PC-3 (cell line): ENCODE data around the gene IKBIP. TPM values are rescaled to one million over a fixed set of nuclear protein-coding genes. Genes with fewer than 3 reads are reported as not detected.

Experiments used
- ATAC-seq: fragments of 200-7000 bp; cut with Tn5 transposase; 2 replicates; pipeline ENCODE4 v1.9.1; 2020; ENCODE audit warnings: mild to moderate bottlenecking, moderate library complexity
- BruUV-seq: library from RNA; stranded (reverse); fragments of 400-500 nt; replicated peaks from 2 replicates; lab custom pipeline; 2021; lab: Mats Ljungman, UMichigan
- CTCF ChIA-PET: fragments of 300-600 bp; sonication (Branson Sonifier 250); formaldehyde crosslinking; loops from one replicate; lab custom pipeline; 2022; ENCODE audit warnings: antibody characterized with exemption; lab: Charles Lee
- POLR2A ChIA-PET: fragments of 300-600 bp; sonication (Branson Sonifier 250); formaldehyde crosslinking; loops from one replicate; lab custom pipeline; 2022; ENCODE audit warnings: antibody characterized with exemption; ENCODE audit not compliant: unreplicated experiment; lab: Charles Lee
- DNase-seq: peaks from one replicate; pipeline ENCODE4 v3.0.0-alpha.2; 2015
- H2AFZ ChIP-seq: fragments of 300-600 bp; sonication (generic); 2 replicates; pipeline ENCODE4 v1.6.0; 2016; ENCODE audit warnings: antibody characterized with exemption, low read length
- H3F3A ChIP-seq: fragments of 300-600 bp; sonication (generic); one replicate; pipeline ENCODE4 v1.6.0; 2017; ENCODE audit warnings: antibody characterized with exemption, low read length, control low read depth, mild to moderate bottlenecking; ENCODE audit not compliant: unreplicated experiment
- H3K27ac ChIP-seq: fragments of 300-600 bp; sonication (generic); 2 replicates; pipeline ENCODE4 v1.5.1; 2016; ENCODE audit warnings: mild to moderate bottlenecking, low read length
- H3K27me3 ChIP-seq: fragments of 300-600 bp; sonication (generic); 2 replicates; pipeline ENCODE4 v1.6.1; 2016; ENCODE audit warnings: low read length, mixed read lengths
- H3K36me3 ChIP-seq: fragments of 300-600 bp; sonication (generic); 2 replicates; pipeline ENCODE4 v1.6.1; 2016; ENCODE audit warnings: low read depth, mixed run types, low read length, mixed read lengths
- H3K4me1 ChIP-seq: fragments of 300-600 bp; sonication (generic); 2 replicates; pipeline ENCODE4 v1.5.1; 2016; ENCODE audit warnings: low read length; ENCODE audit not compliant: insufficient read depth
- H3K4me2 ChIP-seq: fragments of 300-600 bp; sonication (generic); 2 replicates; pipeline ENCODE4 v1.6.0; 2016; ENCODE audit warnings: low read length
- H3K4me3 ChIP-seq: fragments of 300-600 bp; sonication (generic); 2 replicates; pipeline ENCODE4 v1.5.1; 2016; ENCODE audit warnings: mild to moderate bottlenecking, low read length, mixed read lengths
- H3K79me2 ChIP-seq: fragments of 300-600 bp; sonication (generic); 2 replicates; pipeline ENCODE4 v1.6.1; 2017; ENCODE audit warnings: low read length, mixed read lengths
- H3K9ac ChIP-seq: fragments of 300-600 bp; sonication (generic); 2 replicates; pipeline ENCODE4 v1.6.0; 2016; ENCODE audit warnings: mild to moderate bottlenecking, low read length
- H3K9me2 ChIP-seq: fragments of 300-600 bp; sonication (generic); replicated peaks from 2 replicates; pipeline ENCODE4 v1.6.1; 2016; ENCODE audit warnings: mixed run types, low read length, mixed read lengths
- H3K9me3 ChIP-seq: fragments of 300-600 bp; sonication (generic); 2 replicates; pipeline ENCODE4 v1.6.1; 2016; ENCODE audit warnings: low read length, mixed read lengths
- H4K20me1 ChIP-seq: fragments of 300-600 bp; sonication (generic); 2 replicates; pipeline ENCODE4 v1.6.1; 2016; ENCODE audit warnings: low read length, mixed read lengths
- EZH2 ChIP-seq: fragments of 300-600 bp; sonication (generic); IDR thresholded peaks from one replicate; pipeline ENCODE4 v1.6.1; 2017; ENCODE audit warnings: antibody characterized with exemption, mild to moderate bottlenecking, low read length; ENCODE audit not compliant: unreplicated experiment
- EZH2phosphoT487 ChIP-seq: fragments of 300-600 bp; sonication (generic); IDR thresholded peaks from 2 replicates; pipeline ENCODE4 v1.6.1; 2018; ENCODE audit warnings: mild to moderate bottlenecking, antibody characterized with exemption, low read length, borderline replicate concordance
- intact Hi-C: fragments of 100-400 bp; cut with micrococcal nuclease; formaldehyde crosslinking; loops from 2 replicates; pipeline ENCODE4 v1.9.0; 2023
- total RNA-seq: library from RNA; depleted of rRNA; stranded (reverse); fragments of >200 nt; gene quantifications from 2 replicates; pipeline ENCODE4 v1.2.3, GENCODE V29; 2014
- TF ChIP-seq, protein P1 (sequence below): fragments of 300-600 bp; sonication (generic); conservative IDR thresholded peaks from 2 replicates; pipeline ENCODE4 v1.5.1; 2017; ENCODE audit warnings: antibody characterized with exemption, low read depth, mild to moderate bottlenecking, low read length

IKBIP gene
- total RNA-seq, 1 experiment from 2014 or later = 11.1 TPM

DNA sequence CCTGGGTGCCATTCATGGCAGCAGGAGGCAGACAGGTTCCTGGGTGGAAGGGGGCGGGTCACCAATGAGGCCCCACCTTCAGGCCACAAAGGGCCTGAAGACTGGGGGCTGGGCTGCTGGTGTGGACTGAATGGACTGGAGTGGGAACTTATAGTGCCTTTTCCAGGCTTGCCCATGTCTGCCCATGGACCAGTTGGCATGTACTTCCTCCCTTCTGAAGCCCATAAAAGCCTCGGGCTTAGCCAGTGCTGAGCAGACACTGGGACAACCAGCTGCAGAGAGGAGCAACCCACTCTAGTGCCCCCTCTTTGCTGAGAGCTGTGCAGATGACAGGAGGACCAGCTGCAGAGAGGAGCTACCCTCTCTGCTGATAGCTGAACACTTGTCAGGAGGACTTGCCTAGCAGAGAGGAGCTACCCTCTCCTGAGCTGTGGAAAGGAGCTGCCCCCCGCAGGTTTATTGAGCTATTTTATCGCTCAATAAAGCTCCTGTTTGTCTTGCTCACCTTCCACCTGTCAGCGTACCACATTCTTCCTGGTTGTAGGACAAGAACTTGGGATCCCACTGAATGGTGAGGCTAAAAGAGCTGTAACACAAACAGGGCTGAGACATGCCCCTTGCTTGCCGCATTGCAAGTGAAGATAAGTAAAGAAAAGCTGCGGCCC is 34.5 kb upstream of the IKBIP start:
- Histone ChIP-seq H3K9me2 (no peaks in the 10 kb centered on the region), H3K4me1 (no peaks in the 10 kb centered on the region), H3F3A (no peaks in the 10 kb centered on the region), H2AFZ (no peak overlapping the region), H3K4me3 (no peak overlapping the region), H3K27ac (no peak overlapping the region), H3K36me3 (no peaks in the 10 kb centered on the region), H3K79me2 (no peaks in the 10 kb centered on the region), H4K20me1 (no peaks in the 10 kb centered on the region), H3K9ac (no peak overlapping the region), H3K9me3 (no peaks in the 10 kb centered on the region), H3K27me3 (no peaks in the 10 kb centered on the region), H3K4me2 (no peak overlapping the region)
- ChIA-PET CTCF (no interaction called here), POLR2A (no interaction called here)
- DNase-seq = no peak
- ATAC-seq = no peak
- TF ChIP-seq, protein P1, sequence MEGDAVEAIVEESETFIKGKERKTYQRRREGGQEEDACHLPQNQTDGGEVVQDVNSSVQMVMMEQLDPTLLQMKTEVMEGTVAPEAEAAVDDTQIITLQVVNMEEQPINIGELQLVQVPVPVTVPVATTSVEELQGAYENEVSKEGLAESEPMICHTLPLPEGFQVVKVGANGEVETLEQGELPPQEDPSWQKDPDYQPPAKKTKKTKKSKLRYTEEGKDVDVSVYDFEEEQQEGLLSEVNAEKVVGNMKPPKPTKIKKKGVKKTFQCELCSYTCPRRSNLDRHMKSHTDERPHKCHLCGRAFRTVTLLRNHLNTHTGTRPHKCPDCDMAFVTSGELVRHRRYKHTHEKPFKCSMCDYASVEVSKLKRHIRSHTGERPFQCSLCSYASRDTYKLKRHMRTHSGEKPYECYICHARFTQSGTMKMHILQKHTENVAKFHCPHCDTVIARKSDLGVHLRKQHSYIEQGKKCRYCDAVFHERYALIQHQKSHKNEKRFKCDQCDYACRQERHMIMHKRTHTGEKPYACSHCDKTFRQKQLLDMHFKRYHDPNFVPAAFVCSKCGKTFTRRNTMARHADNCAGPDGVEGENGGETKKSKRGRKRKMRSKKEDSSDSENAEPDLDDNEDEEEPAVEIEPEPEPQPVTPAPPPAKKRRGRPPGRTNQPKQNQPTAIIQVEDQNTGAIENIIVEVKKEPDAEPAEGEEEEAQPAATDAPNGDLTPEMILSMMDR = no peak
- TF ChIP-seq EZH2phosphoT487 = no peak
- TF ChIP-seq EZH2 = no peak
- intact Hi-C loops = no loop called here
- BruUV-seq = no TSS peak

DNA sequence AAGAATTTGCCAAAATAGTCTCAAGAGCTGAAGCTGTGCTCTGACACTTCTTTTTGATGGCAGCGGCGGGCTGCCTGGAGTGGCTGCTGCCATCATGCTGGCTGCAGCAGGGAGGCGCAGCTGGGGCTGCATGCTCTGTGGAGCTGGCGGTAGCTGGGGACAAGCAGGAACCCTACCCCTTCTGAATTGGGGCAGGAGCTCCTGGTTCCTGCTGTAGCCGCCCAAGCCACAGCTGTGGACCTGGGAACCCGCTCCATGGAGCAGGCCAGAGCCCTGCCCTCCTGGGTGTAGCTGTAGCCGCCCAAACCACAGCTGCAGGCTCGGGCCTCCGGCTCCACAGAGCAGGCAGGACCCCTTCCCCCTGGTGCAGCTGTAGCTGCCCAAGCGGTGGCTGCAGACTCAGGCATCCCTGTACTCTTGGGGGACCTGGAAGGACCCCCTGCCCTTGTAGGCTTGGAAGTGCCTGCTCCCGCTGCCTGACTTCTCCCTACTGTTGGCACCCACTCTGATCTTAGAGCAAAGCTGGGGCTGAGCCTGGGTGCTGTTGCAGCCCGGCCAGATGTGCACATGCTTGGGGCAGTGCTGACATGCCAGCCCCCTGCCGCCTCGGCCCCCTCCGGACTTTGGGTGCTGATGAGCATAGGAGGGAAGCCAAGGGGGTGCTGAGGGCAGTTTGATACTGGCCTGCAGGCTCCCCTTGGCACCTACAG is 33.8 kb upstream of the IKBIP start:
- Histone ChIP-seq H3K4me2 (no peak overlapping the region), H3K4me3 (no peak overlapping the region), H3F3A (no peaks in the 10 kb centered on the region), H3K27me3 (no peaks in the 10 kb centered on the region), H3K9me3 (no peaks in the 10 kb centered on the region), H3K27ac (no peak overlapping the region), H3K36me3 (no peaks in the 10 kb centered on the region), H3K9me2 (no peaks in the 10 kb centered on the region), H2AFZ (no peak overlapping the region), H4K20me1 (no peaks in the 10 kb centered on the region), H3K79me2 (no peaks in the 10 kb centered on the region), H3K9ac (no peak overlapping the region), H3K4me1 (no peaks in the 10 kb centered on the region)
- ATAC-seq (peak; percentile 15; the same call in 1 of the 2 replicates), DNase-seq (no peak)
- POLR2A ChIA-PET = no interaction called here
- BruUV-seq = no TSS peak
- TF ChIP-seq, protein P1 = no peak
- TF ChIP-seq EZH2 (no peak), EZH2phosphoT487 (no peak)
- CTCF ChIA-PET = no interaction called here
- intact Hi-C loops = no loop called here

DNA sequence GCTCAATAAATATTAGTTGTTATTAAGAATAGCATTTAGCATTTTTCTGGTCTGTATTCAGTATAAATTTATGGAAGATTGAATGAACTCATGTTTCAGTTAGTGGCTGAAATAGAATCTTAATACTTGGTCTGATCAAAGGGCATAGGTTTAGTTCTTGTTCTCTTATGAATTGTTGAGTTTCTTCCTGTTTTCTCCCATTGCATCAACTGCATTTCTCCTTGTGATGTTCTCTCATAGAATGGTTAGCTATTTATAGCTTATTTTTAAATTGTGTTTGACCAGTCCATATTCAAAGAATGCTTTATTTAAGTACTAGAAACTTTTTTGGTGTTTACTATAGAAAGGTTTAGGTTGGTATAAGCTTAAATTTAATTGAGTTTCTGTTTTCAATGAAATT is 30.3 kb upstream of the IKBIP start:
- H3K27me3 ChIP-seq = no peaks in the 10 kb centered on the region
- no peaks in the 10 kb centered on the region for H3K4me1 ChIP-seq
- BruUV-seq = no TSS peak
- no peaks in the 10 kb centered on the region for H3K9me2 ChIP-seq
- no peak overlapping the region for H2AFZ ChIP-seq
- DNase-seq = no peak
- intact Hi-C loops = no loop called here
- H3F3A ChIP-seq = no peaks in the 10 kb centered on the region
- no peaks in the 10 kb centered on the region for H3K79me2 ChIP-seq
- H3K4me3 ChIP-seq = no peak overlapping the region
- H3K27ac ChIP-seq = no peak overlapping the region
- POLR2A ChIA-PET = no interaction called here
- CTCF ChIA-PET = no interaction called here
- no peak overlapping the region for H3K4me2 ChIP-seq
- ATAC-seq = no peak
- TF ChIP-seq EZH2phosphoT487 = no peak
- TF ChIP-seq, protein P1 = no peak
- TF ChIP-seq EZH2 = no peak
- H4K20me1 ChIP-seq = no peaks in the 10 kb centered on the region
- no peak overlapping the region for H3K9ac ChIP-seq
- no peaks in the 10 kb centered on the region for H3K9me3 ChIP-seq
- H3K36me3 ChIP-seq = 0 out of 2 replicates have a peak, but pooled peaks cover 2% of the 10 kb centered on the region
